CD8-positive, alpha-beta memory T cell (primary cell): ENCODE results near the gene RNF227. TPM values are rescaled to one million over a fixed set of nuclear protein-coding genes. Genes with fewer than 3 reads are reported as not detected.

ENCODE experiments used
- CTCF ChIA-PET: fragments of 350-600 bp; sonication (Branson Sonifier 250); formaldehyde crosslinking; loops from one replicate; lab custom pipeline; 2021; ENCODE audit warnings: antibody characterized with exemption; lab: Charles Lee
- POLR2A ChIA-PET: fragments of 350-600 bp; sonication (Branson Sonifier 250); formaldehyde crosslinking; loops from one replicate; lab custom pipeline; 2021; ENCODE audit warnings: antibody characterized with exemption; lab: Charles Lee
- DNase-seq, 5 donors: peaks; one replicate each; pipeline versions ENCODE4 v3.0.0 to v3.0.0-alpha.2; 2020 to 2022; ENCODE audit warnings: mixed read lengths in 1 of 5
- H3K27ac ChIP-seq: one replicate; pipeline ENCODE4 v1.7.0; 2013; ENCODE audit warnings: low read depth, mild to moderate bottlenecking, low read length, moderate library complexity
- H3K27me3 ChIP-seq: 2 replicates; pipeline ENCODE4 v1.7.0; 2013; ENCODE audit warnings: low read length, mild to moderate bottlenecking; ENCODE audit not compliant: insufficient read depth, poor library complexity, severe bottlenecking
- H3K36me3 ChIP-seq: 2 replicates; pipeline ENCODE4 v1.7.0; 2013; ENCODE audit warnings: mild to moderate bottlenecking, low read length, moderate library complexity; ENCODE audit not compliant: insufficient read depth
- H3K4me1 ChIP-seq: 2 replicates; pipeline ENCODE4 v1.7.0; 2013; ENCODE audit warnings: mild to moderate bottlenecking, low read length, moderate library complexity; ENCODE audit not compliant: insufficient read depth
- H3K4me3 ChIP-seq: 2 replicates; pipeline ENCODE4 v1.7.0; 2013; ENCODE audit warnings: mild to moderate bottlenecking, low read length
- H3K9me3 ChIP-seq: 2 replicates; pipeline ENCODE4 v1.7.0; 2013; ENCODE audit warnings: mild to moderate bottlenecking, low read length
- H3K27ac Mint-ChIP-seq, 8 donors: one replicate each; pipeline ENCODE4 v1.8.0; 2020 to 2021; ENCODE audit warnings: mixed read lengths in 8 of 8, mild to moderate bottlenecking in 6 of 8, inconsistent platforms in 3 of 8, moderate library complexity in 3 of 8
- H3K27me3 Mint-ChIP-seq, 2 donors: one replicate each; pipeline ENCODE4 v1.8.0; 2020 to 2021; ENCODE audit warnings: mixed read lengths in 2 of 2, mild to moderate bottlenecking in 1 of 2, moderate library complexity in 1 of 2
- H3K36me3 Mint-ChIP-seq, 3 donors: one replicate each; pipeline ENCODE4 v1.8.0; 2020 to 2021; ENCODE audit warnings: mixed read lengths in 3 of 3, inconsistent platforms in 1 of 3, mild to moderate bottlenecking in 1 of 3
- H3K4me1 Mint-ChIP-seq, 3 donors: one replicate each; pipeline ENCODE4 v1.8.0; 2020 to 2021; ENCODE audit warnings: mixed read lengths in 3 of 3, inconsistent platforms in 1 of 3, mild to moderate bottlenecking in 1 of 3
- H3K4me3 Mint-ChIP-seq, 7 donors: one replicate each; pipeline ENCODE4 v1.8.0; 2020 to 2021; ENCODE audit warnings: mixed read lengths in 7 of 7, mild to moderate bottlenecking in 6 of 7, moderate library complexity in 4 of 7, inconsistent platforms in 2 of 7
- H3K9me3 Mint-ChIP-seq, 5 donors: one replicate each; pipeline ENCODE4 v1.8.0; 2020 to 2022; ENCODE audit warnings: mixed read lengths in 5 of 5, mild to moderate bottlenecking in 3 of 5, moderate library complexity in 2 of 5, inconsistent platforms in 1 of 5
- polyA plus RNA-seq: library from polyadenylated mRNA; unstranded; fragments of 300-500 nt; fragmentation: Illumina TruSeq; gene quantifications from one replicate; pipeline ENCODE4 v1.2.3, GENCODE V29; 2021
- total RNA-seq, 2 experiments: library from RNA; stranded (reverse); gene quantifications; one replicate each; pipeline ENCODE4 v1.2.3, GENCODE V29; 2021

Gene RNF227
- total and polyA plus RNA-seq, 3 experiments from 2014 or later, result 3.3 to 4.8 (median 4.4) TPM

- Histone ChIP-seq H3K9me3 (no peaks in the 10 kb centered on the region), H3K4me1 (no peaks in the 10 kb centered on the region), H3K27me3 (no peaks in the 10 kb centered on the region), H3K27ac (no peak overlapping the region), H3K4me3 (no peak overlapping the region), H3K36me3 (peaks cover 20% of the 10 kb centered on the region)
- H3K9me3 Mint-ChIP-seq, result no peaks in the 10 kb centered on the region
- H3K4me1 Mint-ChIP-seq, result peaks cover 0 to 8% (median 0%) of the 10 kb centered on the region in 3 donors
- CTCF ChIA-PET, result no interaction called here
- peak overlapping the region in 1 of 8 donors; percentile 27 for H3K27ac Mint-ChIP-seq
- no peak overlapping the region for H3K4me3 Mint-ChIP-seq
- H3K36me3 Mint-ChIP-seq, result peaks cover 0 to 81% (median 19%) of the 10 kb centered on the region in 3 donors
- DNase-seq, result no peak
- POLR2A ChIA-PET, result no interaction called here
- H3K27me3 Mint-ChIP-seq, result no peaks in the 10 kb centered on the region
Measured at GRCh38 chr17:7940034-7940433, 23.9 kb upstream of the RNF227 start.

GRCh38 chr17:7935859-7936258 lies 19.8 kb upstream of the RNF227 start:
- DNase-seq, result no peak
- H3K27me3 Mint-ChIP-seq, result no peaks in the 10 kb centered on the region
- no peaks in the 10 kb centered on the region for H3K9me3 Mint-ChIP-seq
- H3K4me3 Mint-ChIP-seq, result peak overlapping the region in 1 of 7 donors; percentile 59
- peaks cover 29 to 46% (median 40%) of the 10 kb centered on the region in 3 donors for H3K4me1 Mint-ChIP-seq
- ChIA-PET POLR2A (interaction anchor here (0.6 kb wide), 1 partner anchor 804 kb away, joined by 9 read pairs; no protein-coding TSS in a partner anchor), CTCF (interaction anchor here (1.5 to 6.9 kb wide), 2 partner anchors 54 to 122 kb away, joined by 3 to 34 read pairs; no protein-coding TSS in a partner anchor)
- H3K9me3 ChIP-seq, result no peaks in the 10 kb centered on the region
- peaks cover 0 to 58% (median 17%) of the 10 kb centered on the region in 3 donors for H3K36me3 Mint-ChIP-seq
- H3K36me3 ChIP-seq, result peaks cover 18% of the 10 kb centered on the region
- peak overlapping the region in 2 of 8 donors; percentile 39 to 73 for H3K27ac Mint-ChIP-seq
- peaks cover 23% of the 10 kb centered on the region for H3K4me1 ChIP-seq
- no peak overlapping the region for H3K4me3 ChIP-seq
- no peaks in the 10 kb centered on the region for H3K27me3 ChIP-seq
- no peak overlapping the region for H3K27ac ChIP-seq

- Mint-ChIP-seq H3K4me1 (peaks cover 42 to 60% (median 54%) of the 10 kb centered on the region in 3 donors), H3K27me3 (peaks cover 0 to 2% of the 10 kb centered on the region in 2 donors), H3K27ac (peak overlapping the region; percentile 67 to 99 (median 97)), H3K4me3 (peak overlapping the region; percentile 88 to 99 (median 96)), H3K9me3 (no peaks in the 10 kb centered on the region), H3K36me3 (peaks cover 0 to 41% (median 10%) of the 10 kb centered on the region in 3 donors)
- POLR2A ChIA-PET, result interaction anchor here (1.0 to 3.2 kb wide), 4 partner anchors 17 to 98 kb away, joined by 3 to 15 read pairs (median 4); partner anchors contain the start of genes NAA38 and RNF227
- peak overlapping the region; percentile 97 for H3K4me3 ChIP-seq
- peak overlapping the region; percentile 92 for H3K27ac ChIP-seq
- CTCF ChIA-PET, result interaction anchor here (0.8 to 6.9 kb wide), 10 partner anchors 10 to 161 kb away, joined by 3 to 34 read pairs (median 4); partner anchors contain the start of gene RNF227
- no peaks in the 10 kb centered on the region for H3K27me3 ChIP-seq
- H3K4me1 ChIP-seq, result peaks cover 34% of the 10 kb centered on the region
- peak in 1 of 5 donors; percentile 53 for DNase-seq
- H3K9me3 ChIP-seq, result no peaks in the 10 kb centered on the region
- H3K36me3 ChIP-seq, result peaks cover 11% of the 10 kb centered on the region
Measured at GRCh38 chr17:7932949-7933348, 16.9 kb upstream of the RNF227 start.

GRCh38 chr17:7932483-7932891 lies 16.4 kb upstream of the RNF227 start:
- H3K27ac ChIP-seq, result peak overlapping the region; percentile 92
- H3K27ac Mint-ChIP-seq, result peak overlapping the region; percentile 74 to 99 (median 98)
- ChIA-PET POLR2A (interaction anchor here (1.0 to 3.2 kb wide), 4 partner anchors 16 to 98 kb away, joined by 3 to 15 read pairs (median 4); partner anchors contain the start of genes NAA38 and RNF227), CTCF (interaction anchor here (0.8 to 6.9 kb wide), 12 partner anchors 9 to 189 kb away, joined by 3 to 34 read pairs (median 4); partner anchors contain the start of gene RNF227)
- peak overlapping the region; percentile 97 for H3K4me3 ChIP-seq
- no peaks in the 10 kb centered on the region for H3K9me3 ChIP-seq
- H3K4me3 Mint-ChIP-seq, result peak overlapping the region; percentile 88 to 99 (median 96)
- H3K9me3 Mint-ChIP-seq, result no peaks in the 10 kb centered on the region
- no peaks in the 10 kb centered on the region for H3K27me3 ChIP-seq
- peaks cover 43 to 60% (median 54%) of the 10 kb centered on the region in 3 donors for H3K4me1 Mint-ChIP-seq
- H3K27me3 Mint-ChIP-seq, result peaks cover 0 to 2% of the 10 kb centered on the region in 2 donors
- H3K36me3 Mint-ChIP-seq, result peaks cover 0 to 40% (median 10%) of the 10 kb centered on the region in 3 donors
- peak in 1 of 5 donors; percentile 10 for DNase-seq
- H3K36me3 ChIP-seq, result peaks cover 11% of the 10 kb centered on the region
- peaks cover 34% of the 10 kb centered on the region for H3K4me1 ChIP-seq

GRCh38 chr17:7931709-7932482 lies 15.8 kb upstream of the RNF227 start, which contains the start of the genes CNTROB and TRAPPC1:
Gene CNTROB, plus strand, starts transcription at chr17:7932206. Its CDS starts 874 bp downstream, at chr17:7933080.
Gene TRAPPC1, minus strand, starts transcription at chr17:7931946. Its CDS starts 117 bp downstream, at chr17:7931829.
- POLR2A ChIA-PET, result interaction anchor here (0.6 to 3.2 kb wide), 6 partner anchors 16 to 185 kb away, joined by 3 to 15 read pairs (median 4); partner anchors contain the start of genes NAA38 and RNF227
- H3K9me3 Mint-ChIP-seq, result no peaks in the 10 kb centered on the region
- H3K9me3 ChIP-seq, result no peaks in the 10 kb centered on the region
- H3K36me3 Mint-ChIP-seq, result peaks cover 0 to 38% (median 8%) of the 10 kb centered on the region in 3 donors
- H3K27ac Mint-ChIP-seq, result peak within 1 kb of the TSS; percentile 74 to 99 (median 98)
- H3K4me1 Mint-ChIP-seq, result peaks cover 43 to 59% (median 54%) of the 10 kb centered on the region in 3 donors
- peak within 1 kb of the TSS; percentile 88 to 99 (median 96) for H3K4me3 Mint-ChIP-seq
- H3K27me3 Mint-ChIP-seq, result peaks cover 0 to 2% of the 10 kb centered on the region in 2 donors
- peak; percentile 99 to 100 (median 99) for DNase-seq
- no peaks in the 10 kb centered on the region for H3K27me3 ChIP-seq
- H3K4me3 ChIP-seq, result peak within 1 kb of the TSS; percentile 97
- peaks cover 11% of the 10 kb centered on the region for H3K36me3 ChIP-seq
- peaks cover 34% of the 10 kb centered on the region for H3K4me1 ChIP-seq
- H3K27ac ChIP-seq, result peak within 1 kb of the TSS; percentile 92
- CTCF ChIA-PET, result interaction anchor here (1.1 to 6.9 kb wide), 12 partner anchors 8 to 188 kb away, joined by 3 to 34 read pairs (median 4); partner anchors contain the start of gene RNF227

GRCh38 chr17:7930841-7931631 lies 14.9 kb upstream of the RNF227 start:
- H3K36me3 ChIP-seq, result peaks cover 11% of the 10 kb centered on the region
- H3K9me3 ChIP-seq, result no peaks in the 10 kb centered on the region
- no peaks in the 10 kb centered on the region for H3K9me3 Mint-ChIP-seq
- peak overlapping the region; percentile 97 for H3K4me3 ChIP-seq
- H3K27me3 ChIP-seq, result no peaks in the 10 kb centered on the region
- peaks cover 0 to 2% of the 10 kb centered on the region in 2 donors for H3K27me3 Mint-ChIP-seq
- peaks cover 43 to 57% (median 54%) of the 10 kb centered on the region in 3 donors for H3K4me1 Mint-ChIP-seq
- H3K36me3 Mint-ChIP-seq, result peaks cover 0 to 29% (median 3%) of the 10 kb centered on the region in 3 donors
- DNase-seq, result no peak
- H3K4me3 Mint-ChIP-seq, result peak overlapping the region; percentile 88 to 99 (median 96)
- H3K4me1 ChIP-seq, result peaks cover 34% of the 10 kb centered on the region
- H3K27ac ChIP-seq, result peak overlapping the region; percentile 92
- CTCF ChIA-PET, result interaction anchor here (1.1 to 6.9 kb wide), 8 partner anchors 8 to 187 kb away, joined by 3 to 34 read pairs (median 4); partner anchors contain the start of gene RNF227
- peak overlapping the region; percentile 74 to 99 (median 98) for H3K27ac Mint-ChIP-seq
- POLR2A ChIA-PET, result interaction anchor here (0.6 to 3.2 kb wide), 3 partner anchors 15 to 86 kb away, joined by 3 to 15 read pairs (median 5); partner anchors contain the start of genes NAA38 and RNF227
